WTC11 (cell line): Measurements from ENCODE around the gene IFT122. TPM values are rescaled to one million over a fixed set of nuclear protein-coding genes. Genes with fewer than 3 reads are reported as not detected.
A peak's percentile ranks its signal among the peaks of the same experiment; 100 is the strongest.

Experiments used
- CBFB ChIP-seq: sonication (generic); formaldehyde crosslinking; IDR thresholded peaks from 2 replicates; pipeline ENCODE4 v1.8.1; 2022; ENCODE audit warnings: mild to moderate bottlenecking, low read depth, missing genetic modification reagents
- CREM ChIP-seq: sonication (generic); formaldehyde crosslinking; IDR thresholded peaks from 2 replicates; pipeline ENCODE4 v1.8.1; 2022; ENCODE audit warnings: mild to moderate bottlenecking, missing genetic modification reagents, moderate library complexity
- EMX1 ChIP-seq: fragments of 250-450 bp; sonication (Bioruptor Pico); IDR thresholded peaks from 2 replicates; pipeline ENCODE4 v1.8.0; 2021; ENCODE audit warnings: mild to moderate bottlenecking
- ETV6 ChIP-seq: sonication (generic); formaldehyde crosslinking; IDR thresholded peaks from 2 replicates; pipeline ENCODE4 v1.8.1; 2022; ENCODE audit warnings: mild to moderate bottlenecking, missing genetic modification reagents
- FOXP4 ChIP-seq: sonication (generic); formaldehyde crosslinking; IDR thresholded peaks from 2 replicates; pipeline ENCODE4 v1.8.0; 2022; ENCODE audit warnings: mild to moderate bottlenecking, missing genetic modification reagents
- HMGA2 ChIP-seq: fragments of 250-450 bp; sonication (Bioruptor Pico); IDR thresholded peaks from 2 replicates; pipeline ENCODE4 v1.4.0; 2021; ENCODE audit warnings: mild to moderate bottlenecking, moderate library complexity
- KAT7 ChIP-seq: sonication (generic); formaldehyde crosslinking; IDR thresholded peaks from 2 replicates; pipeline ENCODE4 v1.8.1; 2023; ENCODE audit warnings: missing genetic modification reagents, mild to moderate bottlenecking, borderline replicate concordance
- NFATC4 ChIP-seq: fragments of 250-450 bp; sonication (Bioruptor Pico); IDR thresholded peaks from 2 replicates; pipeline ENCODE4 v1.9.0; 2021; ENCODE audit warnings: mild to moderate bottlenecking
- NR1H2 ChIP-seq: sonication (generic); formaldehyde crosslinking; IDR thresholded peaks from 2 replicates; pipeline ENCODE4 v1.9.0; 2021; ENCODE audit warnings: mild to moderate bottlenecking, moderate library complexity, missing genetic modification reagents
- RELA ChIP-seq: sonication (generic); formaldehyde crosslinking; IDR thresholded peaks from 2 replicates; pipeline ENCODE4 v1.8.1; 2022; ENCODE audit warnings: missing genetic modification reagents, mild to moderate bottlenecking, borderline replicate concordance
- SMAD4 ChIP-seq: sonication (generic); formaldehyde crosslinking; IDR thresholded peaks from 2 replicates; pipeline ENCODE4 v1.8.0; 2022; ENCODE audit warnings: mild to moderate bottlenecking, missing genetic modification reagents
- ZNF232 ChIP-seq: sonication (generic); formaldehyde crosslinking; IDR thresholded peaks from 2 replicates; pipeline ENCODE4 v1.8.0; 2022; ENCODE audit warnings: mild to moderate bottlenecking, missing genetic modification reagents
- ZNF281 ChIP-seq: sonication (generic); formaldehyde crosslinking; IDR thresholded peaks from 2 replicates; pipeline ENCODE4 v1.8.0; 2023; ENCODE audit warnings: mild to moderate bottlenecking, missing genetic modification reagents
- ZNF396 ChIP-seq: fragments of 250-450 bp; sonication (Bioruptor Pico); IDR thresholded peaks from 2 replicates; pipeline ENCODE4 v1.8.0; 2021; ENCODE audit warnings: mild to moderate bottlenecking, moderate library complexity, borderline replicate concordance
- ZSCAN18 ChIP-seq: fragments of 250-450 bp; sonication (Bioruptor Pico); IDR thresholded peaks from 2 replicates; pipeline ENCODE4 v2.1.2; 2022; ENCODE audit warnings: mild to moderate bottlenecking, moderate library complexity
- total RNA-seq: library from RNA; stranded (reverse); gene quantifications from 3 replicates; pipeline ENCODE4 v1.2.3, GENCODE V29; 2021
- TF ChIP-seq, protein P1 (sequence below): sonication (generic); formaldehyde crosslinking; IDR thresholded peaks from 2 replicates; pipeline ENCODE4 v1.8.1; 2023; ENCODE audit warnings: mild to moderate bottlenecking, missing genetic modification reagents, moderate library complexity
- TF ChIP-seq, protein P2 (sequence below): sonication (generic); formaldehyde crosslinking; IDR thresholded peaks from 2 replicates; pipeline ENCODE4 v1.8.1; 2023; ENCODE audit warnings: mild to moderate bottlenecking, moderate library complexity, missing genetic modification reagents
- TF ChIP-seq, protein P3 (sequence below): sonication (generic); formaldehyde crosslinking; IDR thresholded peaks from 2 replicates; pipeline ENCODE4 v1.8.1; 2023; ENCODE audit warnings: mild to moderate bottlenecking, missing genetic modification reagents
- TF ChIP-seq, protein P4 (sequence below): sonication (generic); formaldehyde crosslinking; IDR thresholded peaks from 2 replicates; pipeline ENCODE4 v1.8.0; 2023; ENCODE audit warnings: missing genetic modification reagents, mild to moderate bottlenecking, borderline replicate concordance

Gene IFT122
- total RNA-seq, 1 experiment from 2014 or later, result 22.8 TPM

DNA sequence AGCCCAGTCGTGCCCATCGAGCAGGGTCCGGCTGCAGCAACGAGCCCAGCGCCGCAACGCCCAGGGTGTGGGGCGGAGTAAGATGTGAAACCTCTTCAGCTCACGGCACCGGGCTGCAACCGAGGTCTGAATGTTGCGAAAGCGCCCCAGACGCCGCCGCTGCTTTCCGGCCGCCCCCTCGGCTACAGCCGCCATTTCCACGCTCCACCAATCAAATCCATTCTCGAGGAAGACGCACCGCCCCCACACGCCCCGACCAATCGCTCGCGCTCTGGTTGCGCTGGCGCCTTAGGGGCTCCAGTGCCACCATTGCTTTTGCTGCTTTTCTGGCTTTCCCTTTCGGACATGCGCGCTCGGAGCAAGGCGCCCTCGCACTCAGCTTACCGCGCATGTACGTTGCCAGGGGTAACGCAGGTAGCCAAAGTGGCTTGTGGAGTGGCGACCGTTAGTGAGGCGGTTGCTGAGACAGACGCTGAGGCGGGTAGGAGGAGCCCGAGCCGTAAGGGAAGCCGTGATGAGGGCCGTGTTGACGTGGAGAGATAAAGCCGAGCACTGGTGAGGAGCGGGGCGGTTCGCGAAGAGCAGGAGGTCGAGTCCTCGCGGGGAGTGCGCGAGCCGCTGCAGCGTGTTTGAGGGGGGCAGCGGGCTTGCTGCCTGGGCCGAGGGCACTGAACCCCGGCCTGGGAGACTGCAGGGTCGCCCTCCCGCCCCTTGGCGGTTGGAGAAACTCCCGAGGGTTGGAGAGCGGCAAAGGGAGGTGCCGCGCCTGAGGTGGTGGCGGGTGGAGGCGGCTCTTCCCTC, at the start of gene IFT122, which contains the start of gene MBD4 (continued):
- TF ChIP-seq, protein P1, sequence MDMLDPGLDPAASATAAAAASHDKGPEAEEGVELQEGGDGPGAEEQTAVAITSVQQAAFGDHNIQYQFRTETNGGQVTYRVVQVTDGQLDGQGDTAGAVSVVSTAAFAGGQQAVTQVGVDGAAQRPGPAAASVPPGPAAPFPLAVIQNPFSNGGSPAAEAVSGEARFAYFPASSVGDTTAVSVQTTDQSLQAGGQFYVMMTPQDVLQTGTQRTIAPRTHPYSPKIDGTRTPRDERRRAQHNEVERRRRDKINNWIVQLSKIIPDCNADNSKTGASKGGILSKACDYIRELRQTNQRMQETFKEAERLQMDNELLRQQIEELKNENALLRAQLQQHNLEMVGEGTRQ (CRISPR knock-in tag), result no peak
- TF ChIP-seq ETV6 (peak; percentile 75), CREM (CRISPR knock-in tag) (peak; percentile 81), ZSCAN18 (no peak), CBFB (CRISPR knock-in tag) (0 out of 2 replicates have a peak, but pooled peaks have one; percentile 27), HMGA2 (CRISPR knock-in tag) (no peak), ZNF232 (peak; percentile 87; the same call in 1 of the 2 replicates), NR1H2 (CRISPR knock-in tag) (no peak), RELA (CRISPR knock-in tag) (no peak), KAT7 (CRISPR knock-in tag) (no peak), SMAD4 (CRISPR knock-in tag) (no peak), NFATC4 (no peak), FOXP4 (CRISPR knock-in tag) (no peak), ZNF281 (CRISPR knock-in tag) (0 out of 2 replicates have a peak, but pooled peaks have one; percentile 23), EMX1 (no peak), ZNF396 (CRISPR knock-in tag) (no peak)
- TF ChIP-seq, protein P2, sequence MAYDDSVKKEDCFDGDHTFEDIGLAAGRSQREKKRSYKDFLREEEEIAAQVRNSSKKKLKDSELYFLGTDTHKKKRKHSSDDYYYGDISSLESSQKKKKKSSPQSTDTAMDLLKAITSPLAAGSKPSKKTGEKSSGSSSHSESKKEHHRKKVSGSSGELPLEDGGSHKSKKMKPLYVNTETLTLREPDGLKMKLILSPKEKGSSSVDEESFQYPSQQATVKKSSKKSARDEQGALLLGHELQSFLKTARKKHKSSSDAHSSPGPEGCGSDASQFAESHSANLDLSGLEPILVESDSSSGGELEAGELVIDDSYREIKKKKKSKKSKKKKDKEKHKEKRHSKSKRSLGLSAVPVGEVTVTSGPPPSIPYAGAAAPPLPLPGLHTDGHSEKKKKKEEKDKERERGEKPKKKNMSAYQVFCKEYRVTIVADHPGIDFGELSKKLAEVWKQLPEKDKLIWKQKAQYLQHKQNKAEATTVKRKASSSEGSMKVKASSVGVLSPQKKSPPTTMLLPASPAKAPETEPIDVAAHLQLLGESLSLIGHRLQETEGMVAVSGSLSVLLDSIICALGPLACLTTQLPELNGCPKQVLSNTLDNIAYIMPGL (CRISPR knock-in tag), result 0 out of 2 replicates have a peak, but pooled peaks have one; percentile 71
- TF ChIP-seq, protein P3, sequence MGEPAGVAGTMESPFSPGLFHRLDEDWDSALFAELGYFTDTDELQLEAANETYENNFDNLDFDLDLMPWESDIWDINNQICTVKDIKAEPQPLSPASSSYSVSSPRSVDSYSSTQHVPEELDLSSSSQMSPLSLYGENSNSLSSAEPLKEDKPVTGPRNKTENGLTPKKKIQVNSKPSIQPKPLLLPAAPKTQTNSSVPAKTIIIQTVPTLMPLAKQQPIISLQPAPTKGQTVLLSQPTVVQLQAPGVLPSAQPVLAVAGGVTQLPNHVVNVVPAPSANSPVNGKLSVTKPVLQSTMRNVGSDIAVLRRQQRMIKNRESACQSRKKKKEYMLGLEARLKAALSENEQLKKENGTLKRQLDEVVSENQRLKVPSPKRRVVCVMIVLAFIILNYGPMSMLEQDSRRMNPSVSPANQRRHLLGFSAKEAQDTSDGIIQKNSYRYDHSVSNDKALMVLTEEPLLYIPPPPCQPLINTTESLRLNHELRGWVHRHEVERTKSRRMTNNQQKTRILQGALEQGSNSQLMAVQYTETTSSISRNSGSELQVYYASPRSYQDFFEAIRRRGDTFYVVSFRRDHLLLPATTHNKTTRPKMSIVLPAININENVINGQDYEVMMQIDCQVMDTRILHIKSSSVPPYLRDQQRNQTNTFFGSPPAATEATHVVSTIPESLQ (CRISPR knock-in tag), result no peak
- TF ChIP-seq, protein P4, sequence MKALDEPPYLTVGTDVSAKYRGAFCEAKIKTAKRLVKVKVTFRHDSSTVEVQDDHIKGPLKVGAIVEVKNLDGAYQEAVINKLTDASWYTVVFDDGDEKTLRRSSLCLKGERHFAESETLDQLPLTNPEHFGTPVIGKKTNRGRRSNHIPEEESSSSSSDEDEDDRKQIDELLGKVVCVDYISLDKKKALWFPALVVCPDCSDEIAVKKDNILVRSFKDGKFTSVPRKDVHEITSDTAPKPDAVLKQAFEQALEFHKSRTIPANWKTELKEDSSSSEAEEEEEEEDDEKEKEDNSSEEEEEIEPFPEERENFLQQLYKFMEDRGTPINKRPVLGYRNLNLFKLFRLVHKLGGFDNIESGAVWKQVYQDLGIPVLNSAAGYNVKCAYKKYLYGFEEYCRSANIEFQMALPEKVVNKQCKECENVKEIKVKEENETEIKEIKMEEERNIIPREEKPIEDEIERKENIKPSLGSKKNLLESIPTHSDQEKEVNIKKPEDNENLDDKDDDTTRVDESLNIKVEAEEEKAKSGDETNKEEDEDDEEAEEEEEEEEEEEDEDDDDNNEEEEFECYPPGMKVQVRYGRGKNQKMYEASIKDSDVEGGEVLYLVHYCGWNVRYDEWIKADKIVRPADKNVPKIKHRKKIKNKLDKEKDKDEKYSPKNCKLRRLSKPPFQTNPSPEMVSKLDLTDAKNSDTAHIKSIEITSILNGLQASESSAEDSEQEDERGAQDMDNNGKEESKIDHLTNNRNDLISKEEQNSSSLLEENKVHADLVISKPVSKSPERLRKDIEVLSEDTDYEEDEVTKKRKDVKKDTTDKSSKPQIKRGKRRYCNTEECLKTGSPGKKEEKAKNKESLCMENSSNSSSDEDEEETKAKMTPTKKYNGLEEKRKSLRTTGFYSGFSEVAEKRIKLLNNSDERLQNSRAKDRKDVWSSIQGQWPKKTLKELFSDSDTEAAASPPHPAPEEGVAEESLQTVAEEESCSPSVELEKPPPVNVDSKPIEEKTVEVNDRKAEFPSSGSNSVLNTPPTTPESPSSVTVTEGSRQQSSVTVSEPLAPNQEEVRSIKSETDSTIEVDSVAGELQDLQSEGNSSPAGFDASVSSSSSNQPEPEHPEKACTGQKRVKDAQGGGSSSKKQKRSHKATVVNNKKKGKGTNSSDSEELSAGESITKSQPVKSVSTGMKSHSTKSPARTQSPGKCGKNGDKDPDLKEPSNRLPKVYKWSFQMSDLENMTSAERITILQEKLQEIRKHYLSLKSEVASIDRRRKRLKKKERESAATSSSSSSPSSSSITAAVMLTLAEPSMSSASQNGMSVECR (CRISPR knock-in tag), result no peak; the same call in 1 of the 2 replicates
